Measurements from ENCODE around the gene COLEC11. TPM values are rescaled to one million over a fixed set of nuclear protein-coding genes. Genes with fewer than 3 reads are reported as not detected.

Gene COLEC11
- polyA plus RNA-seq, 3 donors: 1.5 to 3.0 (median 1.6) TPM

Other genes with a start within 250 kb of the COLEC11 start
- 10 to 100 TPM; 24.4 to 25.7 (median 25.2) TPM for gene EIPR1, start 217.3 kb upstream of the COLEC11 start, polyA plus RNA-seq (ENCODE audit: insufficient read length in 3 of 3)
- gene TRAPPC12, start 215.4 kb upstream of the COLEC11 start, polyA plus RNA-seq (ENCODE audit: insufficient read length in 3 of 3): 10 to 100 TPM; 62.0 to 67.1 (median 65.9) TPM
- gene ADI1, start 75.6 kb upstream of the COLEC11 start, polyA plus RNA-seq (ENCODE audit: insufficient read length in 3 of 3): 10 to 100 TPM; 72.8 to 82.5 (median 73.1) TPM
- gene RNASEH1, start 36.8 kb upstream of the COLEC11 start, polyA plus RNA-seq (ENCODE audit: insufficient read length in 3 of 3): 10 to 100 TPM; 17.2 to 17.8 (median 17.5) TPM
- 1,000 to 10,000 TPM; 1,700 to 1,857 (median 1,831) TPM for gene RPS7, start 19.9 kb upstream of the COLEC11 start, polyA plus RNA-seq (ENCODE audit: insufficient read length in 3 of 3)
- gene ALLC, start 63.1 kb downstream of the COLEC11 start, polyA plus RNA-seq (ENCODE audit: insufficient read length in 3 of 3): not detected
- gene DCDC2C, start 108.5 kb downstream of the COLEC11 start, polyA plus RNA-seq (ENCODE audit: insufficient read length in 3 of 3): under 1 TPM in 1 of 3 donors, not detected in 2; 0.31 TPM

Measured in right renal cortex interstitium (tissue), 3 donors.